PFSK-1 (cell line): ENCODE measurements around the gene ARHGEF12.

Source experiments
- POLR2AphosphoS5 ChIP-seq: IDR thresholded peaks from 2 replicates; pipeline ENCODE4 v1.6.1; 2012; ENCODE audit warnings: low read depth, mild to moderate bottlenecking, control low read depth, low read length, moderate library complexity
- SIN3A ChIP-seq: IDR thresholded peaks from 2 replicates; pipeline ENCODE4 v1.6.1; 2012; ENCODE audit warnings: mild to moderate bottlenecking, low read length, moderate library complexity, borderline replicate concordance; ENCODE audit not compliant: insufficient read depth
- TAF1 ChIP-seq: IDR thresholded peaks from 2 replicates; pipeline ENCODE4 v1.6.1; 2012; ENCODE audit warnings: low read length, control low read depth, borderline replicate concordance; ENCODE audit not compliant: insufficient read depth
- TF ChIP-seq, protein P1 (sequence below), 2 experiments: IDR thresholded peaks; 2 replicates each; pipeline versions ENCODE4 v1.6.1 to v1.8.0; 2011 to 2012; ENCODE audit warnings: low read depth in 2 of 2, low read length in 2 of 2, control low read depth in 1 of 2, inconsistent platforms in 1 of 2, mild to moderate bottlenecking in 1 of 2, moderate library complexity in 1 of 2; ENCODE audit not compliant: insufficient read depth in 1 of 2

DNA sequence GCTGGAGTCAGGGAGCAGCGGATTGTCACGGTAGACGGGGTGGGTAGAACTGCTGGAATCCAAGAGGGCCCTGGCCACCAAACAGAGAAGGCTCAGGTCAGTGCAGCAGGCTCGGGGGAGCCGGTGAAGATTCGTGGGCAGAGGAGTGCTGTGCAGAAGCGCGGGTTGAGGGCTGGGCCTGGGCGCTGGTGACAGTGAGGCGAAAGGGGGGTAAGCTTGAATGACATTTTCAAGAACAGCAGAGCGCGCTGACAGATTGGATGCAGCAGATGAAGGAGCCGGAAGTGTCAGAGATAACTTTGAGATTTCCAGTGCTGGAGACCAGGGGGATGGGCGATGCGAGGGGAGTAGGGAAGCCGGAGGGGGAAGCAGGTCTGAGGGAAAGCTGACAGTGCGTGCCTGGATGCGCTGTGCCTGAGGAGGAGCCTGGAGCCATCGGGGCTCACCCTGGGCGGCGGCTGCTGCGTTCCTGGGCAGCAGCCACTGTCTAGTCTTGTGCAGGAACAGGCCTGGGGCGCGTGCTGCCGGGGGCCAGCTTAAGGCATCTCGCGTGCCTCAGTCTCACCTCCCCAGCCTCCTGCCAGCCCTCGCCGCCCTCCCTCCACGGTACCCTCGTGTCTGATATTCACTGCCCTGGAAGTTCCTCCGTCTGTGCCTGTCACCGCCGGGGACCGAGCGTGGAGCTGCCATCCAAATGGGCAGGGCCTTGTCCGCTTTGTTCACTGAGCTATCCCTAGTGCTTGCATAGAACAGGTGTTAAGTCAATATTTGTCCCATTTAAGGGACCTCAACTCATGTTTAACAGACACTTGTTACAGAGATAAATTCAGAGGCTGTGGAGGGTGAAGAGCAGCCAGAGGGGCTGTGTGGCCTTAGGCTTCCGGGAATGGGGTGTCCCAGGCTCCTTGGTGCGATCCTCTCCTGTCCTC, 180.5 kb downstream of the ARHGEF12 start:
- no peak for TF ChIP-seq POLR2AphosphoS5
- TF ChIP-seq SIN3A: no peak
- TF ChIP-seq, protein P1, sequence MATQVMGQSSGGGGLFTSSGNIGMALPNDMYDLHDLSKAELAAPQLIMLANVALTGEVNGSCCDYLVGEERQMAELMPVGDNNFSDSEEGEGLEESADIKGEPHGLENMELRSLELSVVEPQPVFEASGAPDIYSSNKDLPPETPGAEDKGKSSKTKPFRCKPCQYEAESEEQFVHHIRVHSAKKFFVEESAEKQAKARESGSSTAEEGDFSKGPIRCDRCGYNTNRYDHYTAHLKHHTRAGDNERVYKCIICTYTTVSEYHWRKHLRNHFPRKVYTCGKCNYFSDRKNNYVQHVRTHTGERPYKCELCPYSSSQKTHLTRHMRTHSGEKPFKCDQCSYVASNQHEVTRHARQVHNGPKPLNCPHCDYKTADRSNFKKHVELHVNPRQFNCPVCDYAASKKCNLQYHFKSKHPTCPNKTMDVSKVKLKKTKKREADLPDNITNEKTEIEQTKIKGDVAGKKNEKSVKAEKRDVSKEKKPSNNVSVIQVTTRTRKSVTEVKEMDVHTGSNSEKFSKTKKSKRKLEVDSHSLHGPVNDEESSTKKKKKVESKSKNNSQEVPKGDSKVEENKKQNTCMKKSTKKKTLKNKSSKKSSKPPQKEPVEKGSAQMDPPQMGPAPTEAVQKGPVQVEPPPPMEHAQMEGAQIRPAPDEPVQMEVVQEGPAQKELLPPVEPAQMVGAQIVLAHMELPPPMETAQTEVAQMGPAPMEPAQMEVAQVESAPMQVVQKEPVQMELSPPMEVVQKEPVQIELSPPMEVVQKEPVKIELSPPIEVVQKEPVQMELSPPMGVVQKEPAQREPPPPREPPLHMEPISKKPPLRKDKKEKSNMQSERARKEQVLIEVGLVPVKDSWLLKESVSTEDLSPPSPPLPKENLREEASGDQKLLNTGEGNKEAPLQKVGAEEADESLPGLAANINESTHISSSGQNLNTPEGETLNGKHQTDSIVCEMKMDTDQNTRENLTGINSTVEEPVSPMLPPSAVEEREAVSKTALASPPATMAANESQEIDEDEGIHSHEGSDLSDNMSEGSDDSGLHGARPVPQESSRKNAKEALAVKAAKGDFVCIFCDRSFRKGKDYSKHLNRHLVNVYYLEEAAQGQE (IDR thresholded peaks at IDR 0.05; ENCODE audit: insufficient read depth in 1 of 2, low read depth in 2 of 2, low read length in 2 of 2): no peak
- TF ChIP-seq TAF1: no peak
